GM12864 (cell line): Measurements from ENCODE around the gene GULP1.

ENCODE experiments used
- DNase-seq: peaks from one replicate; pipeline ENCODE4 v3.0.0-alpha.2; 2011; ENCODE audit warnings: low read depth
- H3K4me3 ChIP-seq: 2 replicates; pipeline ENCODE4 v1.5.1; 2011; ENCODE audit warnings: mild to moderate bottlenecking, low read depth, low read length, control low read depth
- CTCF ChIP-seq: IDR thresholded peaks from 2 replicates; pipeline ENCODE4 v1.5.1; 2011; ENCODE audit warnings: low read depth, mild to moderate bottlenecking, moderate library complexity, low read length, control low read depth, inconsistent platforms; ENCODE audit errors: missing control alignments

GULP1 gene

GRCh38 chr2:188434018-188434417, 142.3 kb downstream of the GULP1 start:
- DNase-seq, result no peak
- no peak overlapping the region for H3K4me3 ChIP-seq
- no peak for TF ChIP-seq CTCF

GRCh38 chr2:188435115-188435514, 143.4 kb downstream of the GULP1 start:
- no peak for DNase-seq
- TF ChIP-seq CTCF, result no peak
- H3K4me3 ChIP-seq, result no peak overlapping the region

- H3K4me3 ChIP-seq, result no peak overlapping the region
- no peak for DNase-seq
- TF ChIP-seq CTCF, result no peak
Observed at GRCh38 chr2:188437537-188437936, 145.9 kb downstream of the GULP1 start.

- no peak overlapping the region for H3K4me3 ChIP-seq
- no peak for TF ChIP-seq CTCF
- no peak for DNase-seq
Observed at GRCh38 chr2:188439986-188440385, 148.3 kb downstream of the GULP1 start.

GRCh38 chr2:188440849-188441248, 149.2 kb downstream of the GULP1 start:
- DNase-seq, result no peak
- TF ChIP-seq CTCF, result no peak

GRCh38 chr2:188441288-188441947, 149.7 kb downstream of the GULP1 start:
- no peak overlapping the region for H3K4me3 ChIP-seq
- no peak for DNase-seq
- no peak for TF ChIP-seq CTCF

More at GRCh38 chr2:188440849-188441248, 149.2 kb downstream of the GULP1 start:
- H3K4me3 ChIP-seq, result no peak overlapping the region

- no peak for TF ChIP-seq CTCF
- no peak for DNase-seq
- no peak overlapping the region for H3K4me3 ChIP-seq
Observed at GRCh38 chr2:188443207-188443606, 151.5 kb downstream of the GULP1 start.
